Fibroblast of peridontal ligament (primary cell): ENCODE data around the gene TSPOAP1.
"Not testable (repeated sequence)": the region's sequence is repeated elsewhere in the genome, so short reads cannot be mapped to it uniquely, and the experiment has no call there.

ENCODE experiments used
- DNase-seq: peaks from one replicate; pipeline ENCODE4 v3.0.0-alpha.2; 2010; ENCODE audit errors: extremely low read depth

Gene TSPOAP1

GRCh38 chr17:58341136-58341860 is 12.7 kb upstream of the TSPOAP1 start:
- DNase-seq: not testable (repeated sequence)

- no peak for DNase-seq
Measured at GRCh38 chr17:58340405-58340876, 11.8 kb upstream of the TSPOAP1 start.

- DNase-seq: no peak
Measured at GRCh38 chr17:58339755-58340404, 11.3 kb upstream of the TSPOAP1 start.

GRCh38 chr17:58338841-58339754 is 10.5 kb upstream of the TSPOAP1 start:
- DNase-seq: no peak

GRCh38 chr17:58338454-58338840 is 9.9 kb upstream of the TSPOAP1 start:
- no peak for DNase-seq

- DNase-seq: peak; percentile 70
Measured at GRCh38 chr17:58337600-58338453, 9.2 kb upstream of the TSPOAP1 start.

- DNase-seq: no peak
Measured at GRCh38 chr17:58337210-58337599, 8.6 kb upstream of the TSPOAP1 start.

GRCh38 chr17:58336456-58337209 is 8.0 kb upstream of the TSPOAP1 start:
- DNase-seq: peak; percentile 47

GRCh38 chr17:58335779-58336455 is 7.3 kb upstream of the TSPOAP1 start:
- no peak for DNase-seq

GRCh38 chr17:58335061-58335731 is 6.6 kb upstream of the TSPOAP1 start:
- DNase-seq: no peak

GRCh38 chr17:58334661-58335060 is 6.1 kb upstream of the TSPOAP1 start:
- no peak for DNase-seq

- DNase-seq: no peak
Measured at GRCh38 chr17:58334256-58334655, 5.7 kb upstream of the TSPOAP1 start.

- no peak for DNase-seq
Measured at GRCh38 chr17:58333736-58334207, 5.2 kb upstream of the TSPOAP1 start.

- no peak for DNase-seq
Measured at GRCh38 chr17:58332778-58333735, 4.5 kb upstream of the TSPOAP1 start.

- no peak for DNase-seq
Measured at GRCh38 chr17:58331815-58332777, 3.5 kb upstream of the TSPOAP1 start.

- no peak for DNase-seq
Measured at GRCh38 chr17:58330997-58331814, 2.6 kb upstream of the TSPOAP1 start.
